GM21390 (cell line): ENCODE results near the gene ENOPH1.
"Not testable (repeated sequence)": the region's sequence is repeated elsewhere in the genome, so short reads cannot be mapped to it uniquely, and the experiment has no call there.

Source experiments
- ATAC-seq: cut with Tn5 transposase; IDR thresholded peaks from one replicate; pipeline ENCODE4 v1.9.1; 2021; ENCODE audit not compliant: unreplicated experiment

ENOPH1 gene

GRCh38 chr4:82430193-82430963 is at the start of gene ENOPH1, which contains the start of gene HNRNPDL:
Gene ENOPH1 (plus strand): TSS chr4:82430590. CDS start chr4:82430830, 240 bp downstream.
Gene HNRNPDL (minus strand): TSS chr4:82430462. CDS start chr4:82429690, 772 bp downstream.
- peak; percentile 73 for ATAC-seq

GRCh38 chr4:82380831-82381230 is 49.6 kb upstream of the ENOPH1 start:
- ATAC-seq = no peak

GRCh38 chr4:82381235-82381634 is 49.2 kb upstream of the ENOPH1 start:
- no peak for ATAC-seq

- ATAC-seq = no peak
Measured at GRCh38 chr4:82381661-82382296, 48.6 kb upstream of the ENOPH1 start.

GRCh38 chr4:82382751-82383150 is 47.6 kb upstream of the ENOPH1 start:
- ATAC-seq = no peak

GRCh38 chr4:82386312-82386711 is 44.1 kb upstream of the ENOPH1 start:
- not testable (repeated sequence) for ATAC-seq

GRCh38 chr4:82388405-82388804 is 42.0 kb upstream of the ENOPH1 start:
- no peak for ATAC-seq

GRCh38 chr4:82390061-82390460 is 40.3 kb upstream of the ENOPH1 start:
- ATAC-seq = not testable (repeated sequence)

- no peak for ATAC-seq
Measured at GRCh38 chr4:82394896-82395295, 35.5 kb upstream of the ENOPH1 start.

- ATAC-seq = no peak
Measured at GRCh38 chr4:82397527-82397926, 32.9 kb upstream of the ENOPH1 start.

GRCh38 chr4:82398263-82398662 is 32.1 kb upstream of the ENOPH1 start:
- ATAC-seq = no peak

GRCh38 chr4:82401600-82401999 is 28.8 kb upstream of the ENOPH1 start:
- ATAC-seq = no peak

- no peak for ATAC-seq
Measured at GRCh38 chr4:82402196-82402775, 28.1 kb upstream of the ENOPH1 start.

- no peak for ATAC-seq
Measured at GRCh38 chr4:82403725-82404124, 26.7 kb upstream of the ENOPH1 start.

- ATAC-seq = not testable (repeated sequence)
Measured at GRCh38 chr4:82415061-82415460, 15.3 kb upstream of the ENOPH1 start.

- ATAC-seq = no peak
Measured at GRCh38 chr4:82415922-82416365, 14.4 kb upstream of the ENOPH1 start.

GRCh38 chr4:82419451-82419850 is 10.9 kb upstream of the ENOPH1 start:
- ATAC-seq = no peak

- ATAC-seq = no peak
Measured at GRCh38 chr4:82421796-82422560, 8.4 kb upstream of the ENOPH1 start.

GRCh38 chr4:82422616-82423015 is 7.8 kb upstream of the ENOPH1 start:
- ATAC-seq = no peak

GRCh38 chr4:82423245-82424054 is 6.9 kb upstream of the ENOPH1 start:
- ATAC-seq = no peak
